ENCODE data around the gene ONECUT3.

Gene ONECUT3

DNA sequence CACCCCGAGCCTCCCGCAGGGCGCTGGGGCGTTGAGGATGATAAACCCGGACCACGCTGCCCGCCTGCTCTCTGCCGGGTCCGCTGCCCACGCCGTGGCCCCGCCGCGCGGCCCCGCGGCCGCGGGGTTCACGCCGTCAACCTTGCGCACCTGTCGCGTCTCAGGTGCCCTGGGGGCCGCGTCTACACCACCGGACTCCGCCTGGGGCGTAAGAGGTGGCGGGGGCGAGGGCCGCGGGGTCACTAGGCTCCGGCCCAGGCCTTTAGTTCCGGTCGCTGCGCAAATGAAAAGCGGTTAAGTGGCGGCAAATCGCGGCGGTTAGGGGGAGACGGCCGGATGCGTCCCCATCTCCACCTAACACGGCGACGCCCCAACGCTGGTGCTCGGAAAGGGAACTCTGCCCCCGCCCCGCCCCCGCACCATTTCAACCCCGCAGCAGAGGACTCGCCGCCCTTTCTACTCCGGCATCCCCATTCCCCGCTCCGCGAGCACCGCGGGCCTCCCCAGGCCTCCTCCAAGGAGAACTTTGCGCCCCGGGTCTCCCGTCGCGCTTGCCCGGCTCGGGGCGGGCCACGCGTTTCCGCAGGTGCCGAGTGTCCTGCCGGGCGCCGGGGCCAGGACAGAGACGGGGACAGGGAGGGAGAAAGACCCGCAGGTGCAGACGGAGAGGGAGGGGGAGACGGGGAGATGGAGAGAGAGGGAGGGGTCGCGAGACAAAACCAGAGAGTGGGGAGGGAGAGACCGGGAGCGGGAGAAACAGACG lies 4.3 kb downstream of the ONECUT3 start (continued):
- TF ChIP-seq, protein P1, sequence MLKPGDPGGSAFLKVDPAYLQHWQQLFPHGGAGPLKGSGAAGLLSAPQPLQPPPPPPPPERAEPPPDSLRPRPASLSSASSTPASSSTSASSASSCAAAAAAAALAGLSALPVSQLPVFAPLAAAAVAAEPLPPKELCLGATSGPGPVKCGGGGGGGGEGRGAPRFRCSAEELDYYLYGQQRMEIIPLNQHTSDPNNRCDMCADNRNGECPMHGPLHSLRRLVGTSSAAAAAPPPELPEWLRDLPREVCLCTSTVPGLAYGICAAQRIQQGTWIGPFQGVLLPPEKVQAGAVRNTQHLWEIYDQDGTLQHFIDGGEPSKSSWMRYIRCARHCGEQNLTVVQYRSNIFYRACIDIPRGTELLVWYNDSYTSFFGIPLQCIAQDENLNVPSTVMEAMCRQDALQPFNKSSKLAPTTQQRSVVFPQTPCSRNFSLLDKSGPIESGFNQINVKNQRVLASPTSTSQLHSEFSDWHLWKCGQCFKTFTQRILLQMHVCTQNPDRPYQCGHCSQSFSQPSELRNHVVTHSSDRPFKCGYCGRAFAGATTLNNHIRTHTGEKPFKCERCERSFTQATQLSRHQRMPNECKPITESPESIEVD (tag by site-specific recombination; IDR thresholded peaks at IDR 0.05), result no peak
- no peak for TF ChIP-seq ZNF341 (tag by site-specific recombination; IDR thresholded peaks at IDR 0.05; ENCODE audit: low read depth)
- TF ChIP-seq, protein P2, sequence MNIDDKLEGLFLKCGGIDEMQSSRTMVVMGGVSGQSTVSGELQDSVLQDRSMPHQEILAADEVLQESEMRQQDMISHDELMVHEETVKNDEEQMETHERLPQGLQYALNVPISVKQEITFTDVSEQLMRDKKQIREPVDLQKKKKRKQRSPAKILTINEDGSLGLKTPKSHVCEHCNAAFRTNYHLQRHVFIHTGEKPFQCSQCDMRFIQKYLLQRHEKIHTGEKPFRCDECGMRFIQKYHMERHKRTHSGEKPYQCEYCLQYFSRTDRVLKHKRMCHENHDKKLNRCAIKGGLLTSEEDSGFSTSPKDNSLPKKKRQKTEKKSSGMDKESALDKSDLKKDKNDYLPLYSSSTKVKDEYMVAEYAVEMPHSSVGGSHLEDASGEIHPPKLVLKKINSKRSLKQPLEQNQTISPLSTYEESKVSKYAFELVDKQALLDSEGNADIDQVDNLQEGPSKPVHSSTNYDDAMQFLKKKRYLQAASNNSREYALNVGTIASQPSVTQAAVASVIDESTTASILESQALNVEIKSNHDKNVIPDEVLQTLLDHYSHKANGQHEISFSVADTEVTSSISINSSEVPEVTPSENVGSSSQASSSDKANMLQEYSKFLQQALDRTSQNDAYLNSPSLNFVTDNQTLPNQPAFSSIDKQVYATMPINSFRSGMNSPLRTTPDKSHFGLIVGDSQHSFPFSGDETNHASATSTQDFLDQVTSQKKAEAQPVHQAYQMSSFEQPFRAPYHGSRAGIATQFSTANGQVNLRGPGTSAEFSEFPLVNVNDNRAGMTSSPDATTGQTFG (tag by site-specific recombination; IDR thresholded peaks at IDR 0.05; ENCODE audit: borderline replicate concordance), result no peak
- TF ChIP-seq ZBTB21 (tag by site-specific recombination; IDR thresholded peaks at IDR 0.05), result no peak
- TF ChIP-seq ZNF366 (tag by site-specific recombination; conservative IDR thresholded peaks at IDR 0.05), result no peak
- 0 out of 2 replicates have a peak, but pooled peaks have one; percentile 15 for TF ChIP-seq ZNF677 (tag by site-specific recombination; IDR thresholded peaks at IDR 0.05)
- no peak for TF ChIP-seq ZNF274 (IDR thresholded peaks at IDR 0.05; ENCODE audit: low read length)
- TF ChIP-seq ZNF274 (tag by site-specific recombination; IDR thresholded peaks at IDR 0.05; ENCODE audit: borderline replicate concordance), result no peak
- TF ChIP-seq ZIC2 (tag by site-specific recombination; IDR thresholded peaks at IDR 0.05), result peak; percentile 88
- TF ChIP-seq, protein P3, sequence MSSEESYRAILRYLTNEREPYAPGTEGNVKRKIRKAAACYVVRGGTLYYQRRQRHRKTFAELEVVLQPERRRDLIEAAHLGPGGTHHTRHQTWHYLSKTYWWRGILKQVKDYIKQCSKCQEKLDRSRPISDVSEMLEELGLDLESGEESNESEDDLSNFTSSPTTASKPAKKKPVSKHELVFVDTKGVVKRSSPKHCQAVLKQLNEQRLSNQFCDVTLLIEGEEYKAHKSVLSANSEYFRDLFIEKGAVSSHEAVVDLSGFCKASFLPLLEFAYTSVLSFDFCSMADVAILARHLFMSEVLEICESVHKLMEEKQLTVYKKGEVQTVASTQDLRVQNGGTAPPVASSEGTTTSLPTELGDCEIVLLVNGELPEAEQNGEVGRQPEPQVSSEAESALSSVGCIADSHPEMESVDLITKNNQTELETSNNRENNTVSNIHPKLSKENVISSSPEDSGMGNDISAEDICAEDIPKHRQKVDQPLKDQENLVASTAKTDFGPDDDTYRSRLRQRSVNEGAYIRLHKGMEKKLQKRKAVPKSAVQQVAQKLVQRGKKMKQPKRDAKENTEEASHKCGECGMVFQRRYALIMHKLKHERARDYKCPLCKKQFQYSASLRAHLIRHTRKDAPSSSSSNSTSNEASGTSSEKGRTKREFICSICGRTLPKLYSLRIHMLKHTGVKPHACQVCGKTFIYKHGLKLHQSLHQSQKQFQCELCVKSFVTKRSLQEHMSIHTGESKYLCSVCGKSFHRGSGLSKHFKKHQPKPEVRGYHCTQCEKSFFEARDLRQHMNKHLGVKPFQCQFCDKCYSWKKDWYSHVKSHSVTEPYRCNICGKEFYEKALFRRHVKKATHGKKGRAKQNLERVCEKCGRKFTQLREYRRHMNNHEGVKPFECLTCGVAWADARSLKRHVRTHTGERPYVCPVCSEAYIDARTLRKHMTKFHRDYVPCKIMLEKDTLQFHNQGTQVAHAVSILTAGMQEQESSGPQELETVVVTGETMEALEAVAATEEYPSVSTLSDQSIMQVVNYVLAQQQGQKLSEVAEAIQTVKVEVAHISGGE (tag by site-specific recombination; conservative IDR thresholded peaks at IDR 0.05; ENCODE audit: low read depth), result no peak
- TF ChIP-seq KLF1 (tag by site-specific recombination; IDR thresholded peaks at IDR 0.05), result no peak
- TF ChIP-seq, protein P4, sequence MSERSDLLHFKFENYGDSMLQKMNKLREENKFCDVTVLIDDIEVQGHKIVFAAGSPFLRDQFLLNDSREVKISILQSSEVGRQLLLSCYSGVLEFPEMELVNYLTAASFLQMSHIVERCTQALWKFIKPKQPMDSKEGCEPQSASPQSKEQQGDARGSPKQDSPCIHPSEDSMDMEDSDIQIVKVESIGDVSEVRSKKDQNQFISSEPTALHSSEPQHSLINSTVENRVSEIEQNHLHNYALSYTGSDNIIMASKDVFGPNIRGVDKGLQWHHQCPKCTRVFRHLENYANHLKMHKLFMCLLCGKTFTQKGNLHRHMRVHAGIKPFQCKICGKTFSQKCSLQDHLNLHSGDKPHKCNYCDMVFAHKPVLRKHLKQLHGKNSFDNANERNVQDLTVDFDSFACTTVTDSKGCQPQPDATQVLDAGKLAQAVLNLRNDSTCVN (tag by site-specific recombination; optimal IDR thresholded peaks at IDR 0.05), result peak; percentile 41
- TF ChIP-seq ZNF121 (tag by site-specific recombination; IDR thresholded peaks at IDR 0.05), result no peak
- TF ChIP-seq ZNF426 (tag by site-specific recombination; IDR thresholded peaks at IDR 0.05), result no peak
- no peak for TF ChIP-seq MEIS1 (CRISPR knock-in tag; IDR thresholded peaks at IDR 0.05; ENCODE audit: borderline replicate concordance)
- no peak for TF ChIP-seq OVOL3 (tag by site-specific recombination; IDR thresholded peaks at IDR 0.05)
- TF ChIP-seq, protein P5, sequence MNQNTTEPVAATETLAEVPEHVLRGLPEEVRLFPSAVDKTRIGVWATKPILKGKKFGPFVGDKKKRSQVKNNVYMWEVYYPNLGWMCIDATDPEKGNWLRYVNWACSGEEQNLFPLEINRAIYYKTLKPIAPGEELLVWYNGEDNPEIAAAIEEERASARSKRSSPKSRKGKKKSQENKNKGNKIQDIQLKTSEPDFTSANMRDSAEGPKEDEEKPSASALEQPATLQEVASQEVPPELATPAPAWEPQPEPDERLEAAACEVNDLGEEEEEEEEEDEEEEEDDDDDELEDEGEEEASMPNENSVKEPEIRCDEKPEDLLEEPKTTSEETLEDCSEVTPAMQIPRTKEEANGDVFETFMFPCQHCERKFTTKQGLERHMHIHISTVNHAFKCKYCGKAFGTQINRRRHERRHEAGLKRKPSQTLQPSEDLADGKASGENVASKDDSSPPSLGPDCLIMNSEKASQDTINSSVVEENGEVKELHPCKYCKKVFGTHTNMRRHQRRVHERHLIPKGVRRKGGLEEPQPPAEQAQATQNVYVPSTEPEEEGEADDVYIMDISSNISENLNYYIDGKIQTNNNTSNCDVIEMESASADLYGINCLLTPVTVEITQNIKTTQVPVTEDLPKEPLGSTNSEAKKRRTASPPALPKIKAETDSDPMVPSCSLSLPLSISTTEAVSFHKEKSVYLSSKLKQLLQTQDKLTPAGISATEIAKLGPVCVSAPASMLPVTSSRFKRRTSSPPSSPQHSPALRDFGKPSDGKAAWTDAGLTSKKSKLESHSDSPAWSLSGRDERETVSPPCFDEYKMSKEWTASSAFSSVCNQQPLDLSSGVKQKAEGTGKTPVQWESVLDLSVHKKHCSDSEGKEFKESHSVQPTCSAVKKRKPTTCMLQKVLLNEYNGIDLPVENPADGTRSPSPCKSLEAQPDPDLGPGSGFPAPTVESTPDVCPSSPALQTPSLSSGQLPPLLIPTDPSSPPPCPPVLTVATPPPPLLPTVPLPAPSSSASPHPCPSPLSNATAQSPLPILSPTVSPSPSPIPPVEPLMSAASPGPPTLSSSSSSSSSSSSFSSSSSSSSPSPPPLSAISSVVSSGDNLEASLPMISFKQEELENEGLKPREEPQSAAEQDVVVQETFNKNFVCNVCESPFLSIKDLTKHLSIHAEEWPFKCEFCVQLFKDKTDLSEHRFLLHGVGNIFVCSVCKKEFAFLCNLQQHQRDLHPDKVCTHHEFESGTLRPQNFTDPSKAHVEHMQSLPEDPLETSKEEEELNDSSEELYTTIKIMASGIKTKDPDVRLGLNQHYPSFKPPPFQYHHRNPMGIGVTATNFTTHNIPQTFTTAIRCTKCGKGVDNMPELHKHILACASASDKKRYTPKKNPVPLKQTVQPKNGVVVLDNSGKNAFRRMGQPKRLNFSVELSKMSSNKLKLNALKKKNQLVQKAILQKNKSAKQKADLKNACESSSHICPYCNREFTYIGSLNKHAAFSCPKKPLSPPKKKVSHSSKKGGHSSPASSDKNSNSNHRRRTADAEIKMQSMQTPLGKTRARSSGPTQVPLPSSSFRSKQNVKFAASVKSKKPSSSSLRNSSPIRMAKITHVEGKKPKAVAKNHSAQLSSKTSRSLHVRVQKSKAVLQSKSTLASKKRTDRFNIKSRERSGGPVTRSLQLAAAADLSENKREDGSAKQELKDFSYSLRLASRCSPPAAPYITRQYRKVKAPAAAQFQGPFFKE (tag by site-specific recombination; IDR thresholded peaks at IDR 0.05; ENCODE audit: borderline replicate concordance), result no peak
- peak; percentile 51 for TF ChIP-seq ZBTB17 (tag by site-specific recombination; IDR thresholded peaks at IDR 0.05)
- TF ChIP-seq ZBTB1 (tag by site-specific recombination; IDR thresholded peaks at IDR 0.05), result no peak
- no peak for TF ChIP-seq ZNF202 (tag by site-specific recombination; IDR thresholded peaks at IDR 0.05; ENCODE audit: borderline replicate concordance)
- no peak for TF ChIP-seq ZNF792 (tag by site-specific recombination; IDR thresholded peaks at IDR 0.05)
- no peak for TF ChIP-seq IKZF3 (tag by site-specific recombination; IDR thresholded peaks at IDR 0.05)
- no peak for TF ChIP-seq YY2 (tag by site-specific recombination; IDR thresholded peaks at IDR 0.05)
- no peak for TF ChIP-seq ZNF16 (tag by site-specific recombination; IDR thresholded peaks at IDR 0.05; ENCODE audit: low read depth)
- no peak for TF ChIP-seq KLF7 (tag by site-specific recombination; IDR thresholded peaks at IDR 0.05; ENCODE audit: borderline replicate concordance)

Data from HEK293 (cell line).